Measurements from ENCODE around the gene KCNJ18.
"Not testable (repeated sequence)": the region's sequence is repeated elsewhere in the genome, so short reads cannot be mapped to it uniquely, and the experiment has no call there.

KCNJ18 gene

GRCh38 chr17:21737015-21737580 is 44.8 kb downstream of the KCNJ18 start:
- not testable (repeated sequence) for DNase-seq

- DNase-seq, result not testable (repeated sequence)
Observed at GRCh38 chr17:21738241-21738640, 45.9 kb downstream of the KCNJ18 start.

- DNase-seq, result not testable (repeated sequence)
Observed at GRCh38 chr17:21738877-21739474, 46.7 kb downstream of the KCNJ18 start.

- not testable (repeated sequence) for DNase-seq
Observed at GRCh38 chr17:21739485-21739884, 47.2 kb downstream of the KCNJ18 start.

GRCh38 chr17:21740836-21741235 is 48.5 kb downstream of the KCNJ18 start:
- not testable (repeated sequence) for DNase-seq

GRCh38 chr17:21741520-21741919 is 49.2 kb downstream of the KCNJ18 start:
- DNase-seq, result not testable (repeated sequence)

- no peak for DNase-seq
Observed at GRCh38 chr17:21742326-21742725, 50.0 kb downstream of the KCNJ18 start.

- DNase-seq, result not testable (repeated sequence)
Observed at GRCh38 chr17:21744151-21744550, 51.8 kb downstream of the KCNJ18 start.

- DNase-seq, result not testable (repeated sequence)
Observed at GRCh38 chr17:21744621-21745020, 52.3 kb downstream of the KCNJ18 start.

GRCh38 chr17:21745385-21746054 is 53.2 kb downstream of the KCNJ18 start:
- not testable (repeated sequence) for DNase-seq

- not testable (repeated sequence) for DNase-seq
Observed at GRCh38 chr17:21746415-21746814, 54.1 kb downstream of the KCNJ18 start.

- DNase-seq, result not testable (repeated sequence)
Observed at GRCh38 chr17:21747195-21747915, 55.0 kb downstream of the KCNJ18 start.

- DNase-seq, result not testable (repeated sequence)
Observed at GRCh38 chr17:21748686-21749085, 56.4 kb downstream of the KCNJ18 start.

- not testable (repeated sequence) for DNase-seq
Observed at GRCh38 chr17:21749696-21750531, 57.6 kb downstream of the KCNJ18 start.

- DNase-seq, result not testable (repeated sequence)
Observed at GRCh38 chr17:21751111-21751510, 58.8 kb downstream of the KCNJ18 start.
